GM23338 (cell line): Measurements from ENCODE around the gene CIRBP. TPM values are rescaled to one million over a fixed set of nuclear protein-coding genes. Genes with fewer than 3 reads are reported as not detected.

ENCODE experiments used
- ATAC-seq: fragments of 200-7000 bp; cut with Tn5 transposase; 3 replicates; pipeline ENCODE4 v1.9.1; 2020
- DNase-seq: peaks from one replicate; pipeline ENCODE4 v3.0.0-alpha.2; 2015; ENCODE audit warnings: low spot score
- H2AFZ ChIP-seq: fragments of 200-600 bp; sonication (generic); 2 replicates; pipeline ENCODE4 v1.8.0; 2016; ENCODE audit warnings: antibody characterized with exemption, mild to moderate bottlenecking, moderate library complexity
- H3F3A ChIP-seq: fragments of 200-600 bp; sonication (generic); replicated peaks from 2 replicates; pipeline ENCODE4 v1.8.0; 2017; ENCODE audit warnings: antibody characterized with exemption, mixed run types, low read depth
- H3K27ac ChIP-seq: fragments of 200-600 bp; sonication (generic); 2 replicates; pipeline ENCODE4 v1.6.1; 2016; ENCODE audit warnings: low read depth
- H3K27me3 ChIP-seq: fragments of 200-600 bp; sonication (generic); 2 replicates; pipeline ENCODE4 v1.8.0; 2016; ENCODE audit warnings: mild to moderate bottlenecking, mixed run types, moderate library complexity; ENCODE audit not compliant: insufficient read depth
- H3K36me3 ChIP-seq: fragments of 200-600 bp; sonication (generic); 2 replicates; pipeline ENCODE4 v1.8.0; 2016; ENCODE audit warnings: mild to moderate bottlenecking; ENCODE audit not compliant: insufficient read depth
- H3K4me1 ChIP-seq: fragments of 200-600 bp; sonication (generic); 2 replicates; pipeline ENCODE4 v1.8.0; 2016; ENCODE audit warnings: mild to moderate bottlenecking, moderate library complexity; ENCODE audit not compliant: insufficient read depth
- H3K4me2 ChIP-seq: fragments of 200-600 bp; sonication (generic); 2 replicates; pipeline ENCODE4 v1.7.1; 2017; ENCODE audit warnings: mixed run types
- H3K4me3 ChIP-seq: fragments of 200-600 bp; sonication (generic); 2 replicates; pipeline ENCODE4 v1.6.1; 2016; ENCODE audit warnings: mixed run types
- H3K79me2 ChIP-seq: fragments of 200-600 bp; sonication (generic); replicated peaks from 2 replicates; pipeline ENCODE4 v1.8.0; 2017; ENCODE audit warnings: mild to moderate bottlenecking; ENCODE audit not compliant: insufficient read depth
- H3K9me2 ChIP-seq: fragments of 200-600 bp; sonication (generic); 2 replicates; pipeline ENCODE4 v1.8.0; 2017; ENCODE audit not compliant: insufficient read depth
- H4K20me1 ChIP-seq: fragments of 200-600 bp; sonication (generic); replicated peaks from 2 replicates; pipeline ENCODE4 v1.8.0; 2017; ENCODE audit warnings: mild to moderate bottlenecking; ENCODE audit not compliant: insufficient read depth
- H3K27ac Mint-ChIP-seq: 2 replicates; pipeline ENCODE4 v1.8.0; 2020; ENCODE audit warnings: inconsistent platforms, mild to moderate bottlenecking, moderate library complexity, mixed read lengths
- H3K27me3 Mint-ChIP-seq: 3 replicates; pipeline ENCODE4 v1.8.0; 2022; ENCODE audit warnings: low read depth, mild to moderate bottlenecking, moderate library complexity, mixed read lengths, inconsistent platforms; ENCODE audit not compliant: insufficient read depth, poor library complexity
- H3K36me3 Mint-ChIP-seq: 3 replicates; pipeline ENCODE4 v1.8.0; 2021; ENCODE audit warnings: low read depth, mild to moderate bottlenecking, inconsistent platforms, moderate library complexity, mixed read lengths
- H3K4me1 Mint-ChIP-seq: 3 replicates; pipeline ENCODE4 v1.8.0; 2020; ENCODE audit warnings: mild to moderate bottlenecking, inconsistent platforms, mixed read lengths
- H3K4me3 Mint-ChIP-seq: 3 replicates; pipeline ENCODE4 v1.8.0; 2021; ENCODE audit warnings: moderate library complexity, mild to moderate bottlenecking, inconsistent platforms, mixed read lengths
- H3K9me3 Mint-ChIP-seq: 3 replicates; pipeline ENCODE4 v1.8.0; 2020; ENCODE audit warnings: moderate library complexity, mild to moderate bottlenecking, inconsistent platforms, mixed read lengths
- CTCF ChIP-seq, 2 experiments: fragments of 200-600 bp in 1 of 2; sonication (generic) in 1 of 2; conservative IDR thresholded peaks; 2 replicates each; pipeline versions ENCODE4 v1.5.1 to v1.6.1; 2016 to 2017; ENCODE audit warnings: antibody characterized with exemption in 2 of 2, low read depth in 2 of 2, mild to moderate bottlenecking in 2 of 2, moderate library complexity in 1 of 2
- EZH2 ChIP-seq: fragments of 200-600 bp; sonication (generic); IDR thresholded peaks from one replicate; pipeline ENCODE4 v1.8.0; 2017; ENCODE audit warnings: antibody characterized with exemption, mild to moderate bottlenecking, low read depth; ENCODE audit not compliant: unreplicated experiment
- ZNF462 ChIP-seq: fragments of 250-450 bp; sonication (Bioruptor Pico); IDR thresholded peaks from 2 replicates; pipeline ENCODE4 v1.5.0; 2020; ENCODE audit warnings: mild to moderate bottlenecking, moderate library complexity
- polyA plus RNA-seq: library from polyadenylated mRNA; unstranded; fragments of >200 nt; fragmentation: Nextera tagmentation; extraction: Ambion mirVana; gene quantifications from 2 replicates; pipeline ENCODE4 v1.2.1, GENCODE V29; 2016
- total RNA-seq: library from RNA; depleted of rRNA; stranded (reverse); fragments of >200 nt; shearing (Covaris generic); gene quantifications from 2 replicates; pipeline ENCODE4 v1.2.3, GENCODE V29; 2014

Gene CIRBP
- total and polyA plus RNA-seq, 2 experiments from 2014 or later: 153 to 202 TPM

GRCh38 chr19:1241417-1242095 is 27.6 kb upstream of the CIRBP start, which contains the start of gene ATP5F1D (continued):
- no peak for TF ChIP-seq ZNF462 (CRISPR knock-in tag)

GRCh38 chr19:1243768-1244692 is 25.1 kb upstream of the CIRBP start:
- Histone ChIP-seq H3K79me2 (peaks cover 7% of the 10 kb centered on the region), H3K27me3 (no peaks in the 10 kb centered on the region), H3K4me1 (peaks cover 11% of the 10 kb centered on the region; the same call in 1 of the 2 replicates), H3K36me3 (no peaks in the 10 kb centered on the region), H3K9me2 (no peaks in the 10 kb centered on the region), H4K20me1 (peaks cover 3% of the 10 kb centered on the region; the same call in 1 of the 2 replicates), H3K27ac (no peak overlapping the region), H3K4me3 (no peak overlapping the region), H2AFZ (no peak overlapping the region), H3K4me2 (no peak overlapping the region), H3F3A (peaks cover 27% of the 10 kb centered on the region)
- DNase-seq (peak; percentile 88), ATAC-seq (peak; percentile 49)
- Mint-ChIP-seq H3K36me3 (no peaks in the 10 kb centered on the region; the same call in 2 of the 3 replicates), H3K4me3 (peak overlapping the region; percentile 48; the same call in 2 of the 3 replicates), H3K4me1 (peaks cover 13% of the 10 kb centered on the region), H3K9me3 (no peaks in the 10 kb centered on the region; the same call in 2 of the 3 replicates), H3K27me3 (peaks cover 12% of the 10 kb centered on the region), H3K27ac (peak overlapping the region; percentile 94)
- TF ChIP-seq CTCF (conservative IDR thresholded peaks at IDR 0.05; ENCODE audit: low read depth in 2 of 2) (peak; percentile 65 to 95), EZH2 (no peak)
